ENCODE data around the gene CWC27.

- TF ChIP-seq EZH2phosphoT487 (IDR thresholded peaks at IDR 0.05; ENCODE audit: borderline replicate concordance), result no peak
- TF ChIP-seq, protein P1, sequence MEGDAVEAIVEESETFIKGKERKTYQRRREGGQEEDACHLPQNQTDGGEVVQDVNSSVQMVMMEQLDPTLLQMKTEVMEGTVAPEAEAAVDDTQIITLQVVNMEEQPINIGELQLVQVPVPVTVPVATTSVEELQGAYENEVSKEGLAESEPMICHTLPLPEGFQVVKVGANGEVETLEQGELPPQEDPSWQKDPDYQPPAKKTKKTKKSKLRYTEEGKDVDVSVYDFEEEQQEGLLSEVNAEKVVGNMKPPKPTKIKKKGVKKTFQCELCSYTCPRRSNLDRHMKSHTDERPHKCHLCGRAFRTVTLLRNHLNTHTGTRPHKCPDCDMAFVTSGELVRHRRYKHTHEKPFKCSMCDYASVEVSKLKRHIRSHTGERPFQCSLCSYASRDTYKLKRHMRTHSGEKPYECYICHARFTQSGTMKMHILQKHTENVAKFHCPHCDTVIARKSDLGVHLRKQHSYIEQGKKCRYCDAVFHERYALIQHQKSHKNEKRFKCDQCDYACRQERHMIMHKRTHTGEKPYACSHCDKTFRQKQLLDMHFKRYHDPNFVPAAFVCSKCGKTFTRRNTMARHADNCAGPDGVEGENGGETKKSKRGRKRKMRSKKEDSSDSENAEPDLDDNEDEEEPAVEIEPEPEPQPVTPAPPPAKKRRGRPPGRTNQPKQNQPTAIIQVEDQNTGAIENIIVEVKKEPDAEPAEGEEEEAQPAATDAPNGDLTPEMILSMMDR (conservative IDR thresholded peaks at IDR 0.05; ENCODE audit: low read length), result no peak
Observed at GRCh38 chr5:65020492-65020891, 251.8 kb downstream of the CWC27 start.
